Lung (tissue), 12 donors: ENCODE measurements around the gene PTPRN2. TPM values are rescaled to one million over a fixed set of nuclear protein-coding genes. Genes with fewer than 3 reads are reported as not detected.

Experiments used
- ATAC-seq: fragments of 200-7000 bp; cut with Tn5 transposase; one replicate; pipeline ENCODE4 v1.9.1; 2020; ENCODE audit warnings: moderate number of reproducible peaks; ENCODE audit not compliant: insufficient read depth, low FRiP score
- DNase-seq, 3 donors: peaks; one replicate each; pipeline ENCODE4 v3.0.0-alpha.2; 2013 to 2017
- H3K27ac ChIP-seq, 2 donors: one replicate each; pipeline ENCODE4 v1.5.1; 2013; ENCODE audit warnings: mild to moderate bottlenecking in 2 of 2, moderate library complexity in 2 of 2, control low read depth in 1 of 2, inconsistent platforms in 1 of 2, low read depth in 1 of 2, low read length in 1 of 2
- H3K27me3 ChIP-seq, 3 donors: one replicate each; pipeline ENCODE4 v1.5.1; 2013; ENCODE audit warnings: low read length in 2 of 3; ENCODE audit not compliant: control insufficient read depth in 3 of 3, insufficient read depth in 3 of 3
- H3K36me3 ChIP-seq, 4 donors: one replicate each; pipeline ENCODE4 v1.5.1; 2013; ENCODE audit warnings: low read length in 4 of 4, mild to moderate bottlenecking in 1 of 4, moderate library complexity in 1 of 4; ENCODE audit not compliant: control insufficient read depth in 4 of 4, insufficient read depth in 4 of 4
- H3K4me1 ChIP-seq, 5 donors: one replicate each; pipeline ENCODE4 v1.5.1; 2013; ENCODE audit warnings: low read length in 5 of 5, mild to moderate bottlenecking in 2 of 5, moderate library complexity in 1 of 5; ENCODE audit not compliant: control insufficient read depth in 5 of 5, insufficient read depth in 5 of 5
- H3K4me3 ChIP-seq: one replicate; pipeline ENCODE4 v1.5.1; 2013; ENCODE audit warnings: mild to moderate bottlenecking, control low read depth, moderate library complexity
- H3K9ac ChIP-seq, 2 donors: one replicate each; pipeline ENCODE4 v1.5.1; 2013; ENCODE audit warnings: low read length in 2 of 2, control low read depth in 1 of 2; ENCODE audit not compliant: insufficient read depth in 1 of 2
- H3K9me3 ChIP-seq, 4 donors: one replicate each; pipeline ENCODE4 v1.5.1; 2013; ENCODE audit warnings: low read length in 3 of 4, mild to moderate bottlenecking in 1 of 4, moderate library complexity in 1 of 4; ENCODE audit not compliant: control insufficient read depth in 4 of 4, insufficient read depth in 3 of 4
- WGBS, 2 donors: extraction: QIAGEN DNeasy Blood & Tissue Kit; methylation state at CpG; one replicate each; pipeline ENCODE4 v1.1.7; 2013; 5-methylcytosine and 5-hydroxymethylcytosine counted together
- polyA plus RNA-seq, 2 donors: library from polyadenylated mRNA; stranded (reverse); fragments of 200-250 nt; gene quantifications; one replicate each; pipeline ENCODE4 v1.2.1, GENCODE V29; 2013
- total RNA-seq, 2 donors: library from RNA; depleted of rRNA in 1 of 2; stranded (reverse); fragments of >200 nt in 1 of 2; gene quantifications; one replicate each; pipeline ENCODE4 v1.2.1, GENCODE V29; 2014 to 2021
- TF ChIP-seq, protein P1 (sequence below): IDR thresholded peaks from 2 replicates; pipeline ENCODE4 v1.5.1; 2012; ENCODE audit warnings: mild to moderate bottlenecking; ENCODE audit errors: control extremely low read depth, extremely low read depth
- donor health status: control.
- donor health status: control.
- donor health status: Bipolar disorder and iron deficiency.
- donor health status: healthy.
- donor health status: DM: yes; HTN: yes; CAD: no.

Gene PTPRN2
- total and polyA plus RNA-seq, 4 donors: 2.1 to 7.4 (median 4.4) TPM

DNA sequence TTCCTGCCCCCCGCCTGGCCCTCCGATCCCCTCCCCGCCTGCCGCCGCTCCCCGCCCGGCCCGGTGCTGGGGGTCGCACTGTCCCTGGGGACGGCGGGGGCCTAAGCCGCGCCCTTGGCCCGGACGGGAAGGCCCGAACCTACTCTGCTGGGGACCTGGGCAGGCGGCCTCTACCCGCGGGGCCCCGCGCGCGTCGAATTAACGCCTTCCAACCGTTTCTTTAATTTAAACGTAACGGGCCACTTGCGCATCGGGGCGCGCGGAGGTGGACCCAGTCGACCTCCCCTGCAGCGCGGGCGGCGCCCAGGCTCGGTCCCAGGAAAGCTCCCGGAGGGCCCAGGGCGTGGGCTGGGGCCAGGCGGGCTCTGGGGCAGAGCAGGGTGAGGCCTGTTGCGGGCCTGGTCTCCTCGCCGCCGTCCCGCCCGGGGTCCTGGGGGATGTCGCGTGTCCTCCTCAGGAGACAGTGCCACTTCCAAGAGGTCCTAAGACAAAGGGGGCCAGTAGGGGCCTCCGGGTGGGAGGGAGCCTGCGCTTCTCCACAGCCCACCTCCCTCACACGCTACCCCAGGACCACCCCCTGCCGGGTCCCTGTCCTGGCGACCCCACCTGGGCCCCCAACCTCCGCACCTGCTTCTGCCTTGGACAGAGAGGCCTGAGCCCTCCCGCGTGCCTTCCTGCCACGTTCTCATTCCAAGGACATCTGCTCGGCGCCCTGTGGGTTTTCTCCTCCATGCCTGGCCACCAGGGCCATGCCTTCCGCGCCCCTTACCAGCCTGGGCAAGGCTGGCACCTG lies 658 bp upstream of the PTPRN2 start:
- whole genome bisulfite sequencing, 2 donors: 12 to 13% methylated on average over 58 to 63 of the region's 63 CpGs
- Histone ChIP-seq H3K9me3 (peaks cover 0 to 12% (median 0%) of the 10 kb centered on the region in 4 donors), H3K4me1 (peaks cover 0 to 12% (median 9%) of the 10 kb centered on the region in 5 donors), H3K27me3 (peaks cover 8 to 37% (median 23%) of the 10 kb centered on the region in 3 donors), H3K27ac (no peak overlapping the region), H3K4me3 (no peak overlapping the region), H3K9ac (no peak overlapping the region), H3K36me3 (no peaks in the 10 kb centered on the region)
- no peak for DNase-seq
- no peak for ATAC-seq
- TF ChIP-seq, protein P1, sequence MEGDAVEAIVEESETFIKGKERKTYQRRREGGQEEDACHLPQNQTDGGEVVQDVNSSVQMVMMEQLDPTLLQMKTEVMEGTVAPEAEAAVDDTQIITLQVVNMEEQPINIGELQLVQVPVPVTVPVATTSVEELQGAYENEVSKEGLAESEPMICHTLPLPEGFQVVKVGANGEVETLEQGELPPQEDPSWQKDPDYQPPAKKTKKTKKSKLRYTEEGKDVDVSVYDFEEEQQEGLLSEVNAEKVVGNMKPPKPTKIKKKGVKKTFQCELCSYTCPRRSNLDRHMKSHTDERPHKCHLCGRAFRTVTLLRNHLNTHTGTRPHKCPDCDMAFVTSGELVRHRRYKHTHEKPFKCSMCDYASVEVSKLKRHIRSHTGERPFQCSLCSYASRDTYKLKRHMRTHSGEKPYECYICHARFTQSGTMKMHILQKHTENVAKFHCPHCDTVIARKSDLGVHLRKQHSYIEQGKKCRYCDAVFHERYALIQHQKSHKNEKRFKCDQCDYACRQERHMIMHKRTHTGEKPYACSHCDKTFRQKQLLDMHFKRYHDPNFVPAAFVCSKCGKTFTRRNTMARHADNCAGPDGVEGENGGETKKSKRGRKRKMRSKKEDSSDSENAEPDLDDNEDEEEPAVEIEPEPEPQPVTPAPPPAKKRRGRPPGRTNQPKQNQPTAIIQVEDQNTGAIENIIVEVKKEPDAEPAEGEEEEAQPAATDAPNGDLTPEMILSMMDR: no peak

DNA sequence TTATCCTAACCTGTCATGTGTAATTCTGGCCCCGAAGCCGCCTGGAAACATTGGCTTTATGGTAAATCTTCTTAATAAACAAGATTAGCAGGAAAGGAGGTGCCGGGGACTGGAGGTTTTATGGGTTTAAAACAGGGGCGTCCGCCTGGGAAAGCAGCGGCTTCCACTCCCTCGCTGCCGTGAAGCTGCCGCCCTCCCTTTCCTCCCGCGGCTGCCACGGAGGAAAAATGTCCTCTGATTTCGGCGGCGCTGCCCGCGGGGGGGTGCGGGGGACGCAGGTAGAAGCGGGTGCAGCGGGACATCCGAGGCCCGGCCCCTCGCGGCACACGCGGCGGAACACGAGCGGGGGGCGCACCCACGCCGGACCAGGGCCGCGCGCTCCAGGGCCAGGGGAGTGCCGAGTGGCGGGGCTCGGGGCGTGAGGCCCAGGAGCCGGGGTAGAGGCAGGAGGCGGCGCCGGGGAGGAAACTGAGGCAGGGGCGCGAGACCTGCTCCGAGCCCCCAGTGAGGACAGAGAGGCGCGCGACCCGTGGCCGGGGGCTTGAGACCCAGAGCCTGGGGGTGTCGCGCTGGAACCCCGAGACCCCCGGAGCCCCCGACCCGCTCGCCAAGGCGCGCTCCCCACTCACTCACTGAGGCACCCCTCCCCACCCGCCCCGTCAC lies 993 bp downstream of the PTPRN2 start:
- no peak overlapping the region for H3K4me3 ChIP-seq
- no peak overlapping the region for H3K27ac ChIP-seq

DNA sequence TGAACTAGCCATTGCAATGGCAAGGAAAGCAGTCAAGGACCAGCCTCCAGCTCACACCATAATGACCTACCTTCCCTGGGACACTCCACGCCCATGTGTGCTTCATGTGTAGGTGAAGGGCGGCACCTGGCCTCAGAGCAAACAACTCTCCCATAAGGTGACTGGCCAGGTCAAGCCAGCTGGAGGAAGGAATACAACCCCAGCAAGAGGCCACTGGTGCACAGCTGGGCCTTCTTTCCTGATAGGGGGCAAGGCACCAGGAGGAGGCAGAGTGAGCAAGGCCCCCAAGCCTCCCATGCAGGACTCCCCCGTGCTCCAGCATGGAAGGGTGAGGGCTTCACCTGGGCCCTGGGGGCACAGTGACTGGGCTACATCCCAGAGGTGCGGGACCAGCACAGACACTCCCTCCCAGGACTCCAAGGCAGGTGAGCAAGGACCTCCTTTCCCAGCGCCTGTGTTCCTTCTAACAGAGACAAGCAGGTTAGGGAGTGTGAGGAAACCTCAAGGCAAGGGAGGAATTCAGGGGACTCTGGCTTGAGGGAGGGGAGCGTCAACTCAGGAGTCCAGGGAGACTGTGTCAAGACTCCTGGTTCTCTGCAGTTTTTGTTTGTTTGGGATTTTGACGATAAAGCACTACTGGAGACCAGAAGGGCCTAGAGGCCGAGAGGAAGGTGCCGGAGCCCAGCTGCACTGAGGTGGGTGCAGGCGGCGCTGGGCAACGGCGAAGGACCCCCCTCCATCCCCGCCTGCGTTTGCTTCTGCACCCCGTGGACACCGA lies 1.7 kb downstream of the PTPRN2 start:
- peaks cover 0 to 5% (median under 1%) of the 10 kb centered on the region in 4 donors for H3K9me3 ChIP-seq

More for the DNA sequence above, 993 bp downstream of the PTPRN2 start:
- H3K9ac ChIP-seq: no peak overlapping the region
- peaks cover 0 to 3% (median 0%) of the 10 kb centered on the region in 4 donors for H3K9me3 ChIP-seq
- WGBS, 2 donors: 5 to 7% methylated on average over 39 to 63 of the region's 63 CpGs
- H3K27me3 ChIP-seq: peaks cover 8 to 39% (median 23%) of the 10 kb centered on the region in 3 donors
- DNase-seq: no peak
- TF ChIP-seq, protein P1: no peak
- H3K36me3 ChIP-seq: no peaks in the 10 kb centered on the region
- no peak for ATAC-seq
- H3K4me1 ChIP-seq: peaks cover 0 to 12% (median 9%) of the 10 kb centered on the region in 5 donors

More for the DNA sequence above, 1.7 kb downstream of the PTPRN2 start:
- 40 to 44% methylated on average over 17 of the region's 17 CpGs for WGBS, 2 donors
- Histone ChIP-seq H3K4me1 (peaks cover 0 to 12% (median 9%) of the 10 kb centered on the region in 5 donors), H3K4me3 (no peak overlapping the region), H3K27ac (no peak overlapping the region), H3K36me3 (no peaks in the 10 kb centered on the region), H3K27me3 (peaks cover 8 to 39% (median 23%) of the 10 kb centered on the region in 3 donors), H3K9ac (no peak overlapping the region)
- DNase-seq (no peak), ATAC-seq (no peak)
- TF ChIP-seq, protein P1: no peak
